Measurements from ENCODE around the gene VSNL1.

Gene VSNL1

DNA sequence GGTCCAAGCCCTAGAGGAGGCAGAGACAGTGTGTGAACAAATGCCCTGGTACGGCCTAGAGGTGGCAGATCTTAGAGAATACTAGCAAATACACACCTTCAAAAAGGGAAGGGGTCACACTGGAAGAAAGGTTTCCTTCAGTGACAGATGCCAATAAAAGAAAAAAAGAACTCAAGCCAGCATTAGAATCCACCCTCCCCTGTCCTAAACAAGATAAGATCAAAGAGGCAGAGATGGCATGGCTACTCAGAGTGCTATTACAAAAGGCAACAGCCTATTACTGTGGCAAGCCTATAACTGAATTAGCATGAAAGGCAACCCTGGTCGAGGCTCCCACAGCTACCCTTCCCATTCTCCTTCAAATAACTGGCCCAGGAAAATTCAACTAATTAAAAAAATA lies 143.5 kb downstream of the VSNL1 start:
- TF ChIP-seq, protein P1, sequence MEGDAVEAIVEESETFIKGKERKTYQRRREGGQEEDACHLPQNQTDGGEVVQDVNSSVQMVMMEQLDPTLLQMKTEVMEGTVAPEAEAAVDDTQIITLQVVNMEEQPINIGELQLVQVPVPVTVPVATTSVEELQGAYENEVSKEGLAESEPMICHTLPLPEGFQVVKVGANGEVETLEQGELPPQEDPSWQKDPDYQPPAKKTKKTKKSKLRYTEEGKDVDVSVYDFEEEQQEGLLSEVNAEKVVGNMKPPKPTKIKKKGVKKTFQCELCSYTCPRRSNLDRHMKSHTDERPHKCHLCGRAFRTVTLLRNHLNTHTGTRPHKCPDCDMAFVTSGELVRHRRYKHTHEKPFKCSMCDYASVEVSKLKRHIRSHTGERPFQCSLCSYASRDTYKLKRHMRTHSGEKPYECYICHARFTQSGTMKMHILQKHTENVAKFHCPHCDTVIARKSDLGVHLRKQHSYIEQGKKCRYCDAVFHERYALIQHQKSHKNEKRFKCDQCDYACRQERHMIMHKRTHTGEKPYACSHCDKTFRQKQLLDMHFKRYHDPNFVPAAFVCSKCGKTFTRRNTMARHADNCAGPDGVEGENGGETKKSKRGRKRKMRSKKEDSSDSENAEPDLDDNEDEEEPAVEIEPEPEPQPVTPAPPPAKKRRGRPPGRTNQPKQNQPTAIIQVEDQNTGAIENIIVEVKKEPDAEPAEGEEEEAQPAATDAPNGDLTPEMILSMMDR (IDR thresholded peaks at IDR 0.05; ENCODE audit: borderline replicate concordance, insufficient read depth, low read depth, low read length) = no peak

DNA sequence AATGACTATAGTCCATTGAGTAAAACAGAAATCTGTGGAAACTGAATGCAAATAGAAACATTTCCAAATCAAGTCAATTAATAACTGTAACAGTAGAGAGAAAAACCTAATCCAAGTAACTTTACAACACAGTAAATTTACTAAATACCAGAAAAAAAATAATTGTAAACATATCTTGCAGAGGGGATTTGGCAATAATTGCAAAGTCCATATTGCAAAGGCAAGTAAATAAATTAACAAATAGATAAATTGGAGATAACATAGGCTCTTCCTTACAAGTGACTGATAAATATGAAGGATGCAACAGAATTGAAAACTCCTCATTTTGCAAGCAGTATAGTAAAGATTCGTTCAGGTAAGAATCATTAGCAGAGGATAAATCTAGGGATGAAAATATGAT lies 148.1 kb downstream of the VSNL1 start:
- TF ChIP-seq, protein P1 (IDR thresholded peaks at IDR 0.05; ENCODE audit: borderline replicate concordance, insufficient read depth, low read depth, low read length) = no peak

More for the DNA sequence above, 143.5 kb downstream of the VSNL1 start:
- H3K4me3 ChIP-seq (ENCODE audit: low read depth, low read length) = no peak overlapping the region

DNA sequence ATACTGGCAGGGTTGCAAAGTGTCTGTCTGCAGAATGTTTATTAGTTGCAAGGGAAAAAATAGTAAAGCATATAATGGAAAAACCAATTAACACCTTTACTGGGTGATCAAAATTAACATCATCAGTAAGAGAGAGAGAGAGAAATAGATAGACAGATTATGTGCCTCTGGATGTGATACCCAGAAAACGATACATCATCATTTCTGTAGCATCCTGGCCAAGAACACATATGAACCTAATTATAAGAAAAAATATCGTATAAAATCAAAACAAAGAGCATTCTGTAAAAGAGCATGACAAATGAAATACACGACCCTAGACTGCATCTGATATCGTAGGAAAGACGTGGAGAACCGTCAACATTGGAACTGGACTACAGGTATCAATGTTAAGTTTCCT lies 148.5 kb downstream of the VSNL1 start:
- no peak overlapping the region for H3K4me3 ChIP-seq (ENCODE audit: low read depth, low read length)
- TF ChIP-seq, protein P1 (IDR thresholded peaks at IDR 0.05; ENCODE audit: borderline replicate concordance, insufficient read depth, low read depth, low read length) = no peak

More for the DNA sequence above, 148.1 kb downstream of the VSNL1 start:
- H3K4me3 ChIP-seq (ENCODE audit: low read depth, low read length) = no peak overlapping the region

DNA sequence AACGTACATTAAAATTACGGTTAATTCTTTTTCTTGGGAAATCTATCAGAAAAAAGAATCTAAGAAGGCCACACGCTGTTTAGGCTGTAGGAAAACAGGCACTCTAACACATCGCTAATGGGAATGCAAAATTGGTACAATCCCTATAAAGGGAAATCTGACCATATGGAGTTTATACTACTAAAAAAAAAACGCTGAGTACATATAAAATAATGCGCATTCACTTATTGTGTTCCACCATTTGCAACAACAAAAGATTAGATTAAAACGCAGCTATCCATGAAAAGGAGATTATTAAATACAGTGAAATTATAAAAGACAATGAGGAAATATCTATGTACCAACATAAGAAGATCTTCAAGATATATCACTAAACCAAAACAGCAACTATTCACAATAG lies 150.3 kb downstream of the VSNL1 start:
- TF ChIP-seq, protein P1 (IDR thresholded peaks at IDR 0.05; ENCODE audit: borderline replicate concordance, insufficient read depth, low read depth, low read length) = no peak
- no peak overlapping the region for H3K4me3 ChIP-seq (ENCODE audit: low read depth, low read length)
